Stimulated activated CD4-positive, alpha-beta T cell treated with anti-CD3 and anti-CD28 coated beads, Interleukin-1b, Interleukin-23, amount 100 ng/mL, for 48 hours (primary cell): ENCODE results near the gene TSPAN6.

Experiments used
- DNase-seq: peaks from one replicate; pipeline ENCODE4 v3.0.0-alpha.2; 2020

The TSPAN6 gene

DNA sequence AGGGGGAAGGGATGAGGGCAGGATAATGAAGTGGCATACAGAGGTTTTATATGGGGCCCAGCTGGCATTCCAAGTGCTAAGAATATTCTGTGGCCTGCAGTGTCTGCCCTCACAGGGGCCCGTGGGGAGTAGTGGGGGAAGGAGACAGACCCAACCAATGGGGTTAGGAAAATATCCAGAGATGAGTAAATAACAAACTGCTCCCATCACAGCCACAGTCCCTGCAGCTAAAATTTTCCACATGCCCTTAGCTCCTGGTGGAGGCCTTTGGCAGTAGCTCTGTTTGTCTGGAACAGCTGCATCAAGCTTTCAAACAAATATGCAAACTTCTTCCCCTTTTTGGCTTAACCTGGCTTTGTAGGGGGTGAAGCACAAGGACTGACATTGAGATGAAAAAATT is 10.5 kb upstream of the TSPAN6 start:
- no peak for DNase-seq

GRCh38 chrX:100645106-100645505 is 8.5 kb upstream of the TSPAN6 start:
- DNase-seq = no peak

GRCh38 chrX:100643956-100644860 is 7.6 kb upstream of the TSPAN6 start, which contains the start of gene SRPX2:
TSS of gene SRPX2 (plus strand) at chrX:100644199. CDS start at chrX:100646323, 2,124 bp downstream.
- no peak for DNase-seq

- DNase-seq = no peak
Measured at GRCh38 chrX:100643212-100643611, 6.6 kb upstream of the TSPAN6 start.

GRCh38 chrX:100642290-100642689 is 5.7 kb upstream of the TSPAN6 start:
- DNase-seq = no peak

- no peak for DNase-seq
Measured at GRCh38 chrX:100635989-100636320, 651 bp downstream of the TSPAN6 start.

DNA sequence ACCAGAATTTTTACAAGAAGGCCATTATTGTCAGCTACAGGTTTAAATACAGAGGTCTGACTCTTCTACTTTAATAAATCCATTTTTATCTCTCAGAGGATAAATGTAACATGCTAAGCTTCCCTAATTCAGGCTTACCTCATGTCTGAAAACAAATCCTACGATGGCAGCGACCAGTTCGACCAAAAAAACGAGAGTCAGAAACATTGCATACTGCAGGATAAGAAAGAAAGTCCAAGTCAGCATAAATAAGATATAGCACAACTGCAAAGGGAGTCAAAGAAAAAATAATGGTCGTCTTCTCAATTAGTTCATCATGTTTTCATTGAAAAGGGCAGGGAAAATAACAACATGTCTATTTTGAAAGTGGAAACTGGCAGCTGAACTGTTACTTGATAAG is 1.6 kb downstream of the TSPAN6 start:
- DNase-seq = no peak

DNA sequence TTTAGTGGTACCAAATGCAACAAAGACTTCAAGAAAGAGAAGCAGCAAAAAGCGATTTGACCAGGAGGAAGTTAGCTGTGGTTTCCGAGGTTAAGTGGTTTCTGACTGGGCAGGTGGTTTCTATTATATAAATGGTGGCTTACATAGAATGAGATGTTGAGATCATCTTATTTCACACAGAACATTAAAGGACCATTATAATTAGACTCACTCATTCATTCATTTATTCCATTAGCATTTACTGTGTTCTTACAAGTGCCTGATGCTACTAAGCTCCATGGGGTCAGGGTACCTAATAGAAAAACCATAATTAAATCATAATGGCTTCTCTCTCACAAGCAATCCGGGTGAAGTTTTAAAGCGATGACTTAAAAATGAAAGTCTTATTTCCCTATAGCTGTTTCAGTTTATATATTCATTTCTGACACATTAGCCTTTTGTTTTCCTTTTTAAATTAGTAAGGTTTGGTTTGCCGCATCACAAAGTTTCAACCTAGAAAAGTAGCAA is 10.6 kb downstream of the TSPAN6 start:
- no peak for DNase-seq

GRCh38 chrX:100623001-100623400 is 13.6 kb downstream of the TSPAN6 start:
- no peak for DNase-seq

DNA sequence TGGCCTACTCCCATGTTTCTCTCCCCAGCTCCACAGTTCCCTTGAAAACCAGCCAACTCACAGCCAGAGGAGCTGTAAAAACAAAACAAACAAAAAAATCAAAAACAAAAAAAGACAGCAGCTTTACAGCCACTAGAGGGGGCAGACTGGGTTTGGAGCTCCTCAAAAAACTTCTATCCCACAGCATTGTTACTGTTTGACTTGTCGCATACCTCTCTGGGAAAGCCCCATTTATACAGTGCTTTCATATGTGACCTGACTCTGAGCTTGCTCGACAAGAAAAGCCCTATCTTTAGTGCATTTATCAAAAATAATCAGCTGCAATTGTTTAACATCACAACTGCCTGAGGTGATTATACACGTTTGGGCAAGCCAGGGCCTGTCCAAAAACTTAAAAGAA is 21.6 kb downstream of the TSPAN6 start:
- peak; percentile 1 for DNase-seq

DNA sequence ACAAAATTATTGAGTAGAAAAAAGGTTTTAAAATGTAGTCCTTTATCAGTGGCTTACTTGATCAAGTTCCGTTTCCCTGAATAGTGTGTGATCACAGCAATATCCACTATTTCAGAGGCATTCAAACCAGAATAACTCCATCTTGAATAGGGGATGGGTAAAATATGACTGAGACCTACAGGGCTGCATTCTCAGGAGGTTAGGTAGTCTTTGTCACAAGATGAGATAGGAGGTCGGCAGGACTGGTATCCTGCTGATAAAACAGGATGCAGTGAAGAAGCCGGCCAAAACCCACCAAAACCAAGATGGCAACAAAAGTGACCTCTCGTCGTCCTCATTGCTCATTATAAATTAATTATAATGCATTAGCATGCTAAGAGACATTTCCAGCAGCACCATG is 24.7 kb downstream of the TSPAN6 start:
- DNase-seq = no peak

DNA sequence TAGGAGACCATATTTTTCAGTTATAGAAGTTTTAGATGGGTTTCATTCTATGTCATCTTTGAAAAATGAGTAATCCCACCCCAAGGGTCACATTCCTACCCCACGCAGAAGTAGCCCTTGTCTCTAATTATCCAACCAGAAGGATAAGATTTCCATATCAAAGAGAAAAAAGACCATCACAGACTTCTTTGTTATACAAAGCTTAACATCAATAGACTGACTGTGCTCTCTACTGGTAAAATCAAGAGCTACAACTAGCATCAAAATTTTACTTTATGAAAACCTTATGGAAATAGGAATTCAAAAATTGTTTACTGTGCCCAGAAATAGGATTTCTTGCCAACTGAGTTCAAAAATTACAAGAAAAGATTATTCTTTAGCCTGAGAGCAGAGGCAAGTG is 27.0 kb downstream of the TSPAN6 start:
- DNase-seq = no peak

- DNase-seq = no peak
Measured at GRCh38 chrX:100606753-100607152, 29.9 kb downstream of the TSPAN6 start.

- DNase-seq = no peak
Measured at GRCh38 chrX:100600758-100601157, 35.8 kb downstream of the TSPAN6 start.

DNA sequence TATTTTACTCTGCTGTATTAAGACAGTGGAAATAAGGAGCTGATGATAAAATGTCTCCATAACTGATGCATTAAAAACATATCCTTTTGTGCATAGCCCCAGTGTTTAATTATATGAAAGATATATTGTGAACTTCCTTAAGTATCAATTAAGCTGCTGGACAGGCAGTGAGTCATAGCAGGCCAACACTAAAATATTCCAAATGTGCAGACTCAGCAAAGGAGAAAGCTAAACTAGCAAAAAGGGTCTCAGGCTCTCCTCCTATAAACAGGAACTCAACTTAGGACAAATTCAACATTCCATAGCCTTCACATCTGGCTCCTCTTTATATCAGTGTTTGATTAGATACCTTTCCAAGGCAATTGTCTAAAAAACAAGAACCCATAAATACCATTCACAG is 36.3 kb downstream of the TSPAN6 start:
- DNase-seq = no peak

GRCh38 chrX:100599456-100599855 is 37.1 kb downstream of the TSPAN6 start:
- DNase-seq = no peak

GRCh38 chrX:100596601-100597000 is 40.0 kb downstream of the TSPAN6 start:
- no peak for DNase-seq

DNA sequence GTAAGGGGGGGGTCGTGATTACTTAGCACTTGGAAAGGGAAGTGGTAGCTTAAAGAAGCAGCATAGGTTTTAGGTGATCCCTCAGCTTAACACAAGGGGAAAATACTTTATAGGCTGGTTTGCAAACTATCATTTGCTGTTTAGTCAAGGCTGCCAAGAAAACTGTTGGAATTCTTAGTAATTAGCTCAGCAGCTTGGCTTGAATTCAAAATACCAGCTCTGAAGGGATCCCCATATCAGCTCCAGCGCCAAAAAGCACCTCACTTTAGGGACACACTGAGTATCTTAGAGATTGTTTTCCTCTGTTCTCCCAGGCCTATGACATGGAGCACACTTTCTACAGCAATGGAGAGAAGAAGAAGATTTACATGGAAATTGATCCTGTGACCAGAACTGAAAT is 43.0 kb downstream of the TSPAN6 start:
- DNase-seq = no peak

DNA sequence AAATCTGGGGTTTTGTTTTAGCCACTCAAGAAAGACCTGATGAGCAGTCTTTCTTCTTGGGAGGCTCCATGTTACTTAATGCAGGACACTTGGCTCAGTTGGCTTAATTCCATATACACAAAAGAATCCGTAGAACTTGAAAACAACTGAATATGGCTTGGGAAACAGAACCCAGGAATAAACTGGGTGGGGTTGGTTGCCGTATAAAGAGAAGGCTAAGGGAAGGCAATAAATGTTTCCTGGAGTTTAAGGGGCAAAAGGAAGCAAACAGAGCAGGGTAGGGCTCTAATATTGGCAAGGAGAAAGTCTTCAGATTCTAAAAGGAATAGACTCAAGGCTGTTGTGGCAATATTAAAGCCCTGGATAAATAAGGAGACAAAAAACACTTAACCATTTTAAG is 43.5 kb downstream of the TSPAN6 start:
- no peak for DNase-seq

GRCh38 chrX:100591256-100592051 is 45.2 kb downstream of the TSPAN6 start:
- no peak for DNase-seq

GRCh38 chrX:100587861-100588260 is 48.7 kb downstream of the TSPAN6 start:
- DNase-seq = no peak

DNA sequence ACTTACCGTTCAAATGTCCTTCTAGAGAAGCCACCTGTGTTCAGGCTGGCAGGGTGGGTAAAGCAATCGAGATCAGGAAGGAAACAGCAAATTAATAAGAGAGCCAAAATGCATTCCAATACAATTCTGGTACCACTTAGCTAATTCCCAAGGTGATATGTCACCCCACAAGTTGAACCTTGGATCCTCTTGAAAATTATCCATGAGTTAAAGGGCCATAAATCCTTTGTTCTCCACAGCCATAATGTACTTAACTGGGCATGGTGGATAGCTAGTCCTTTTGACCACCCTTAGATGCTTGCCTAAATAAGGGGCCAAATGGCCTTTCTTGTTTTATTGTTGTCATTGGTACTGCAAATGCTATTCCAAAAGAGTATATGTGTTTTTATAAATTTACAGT is 49.9 kb downstream of the TSPAN6 start:
- DNase-seq = no peak

- no peak for DNase-seq
Measured at GRCh38 chrX:100584611-100585010, 52.0 kb downstream of the TSPAN6 start, which contains the start of gene TNMD. TSS of gene TNMD (plus strand) at chrX:100584936. CDS start at chrX:100585019, 83 bp downstream.
